ENCODE measurements around the gene HASPIN.

Gene HASPIN

DNA sequence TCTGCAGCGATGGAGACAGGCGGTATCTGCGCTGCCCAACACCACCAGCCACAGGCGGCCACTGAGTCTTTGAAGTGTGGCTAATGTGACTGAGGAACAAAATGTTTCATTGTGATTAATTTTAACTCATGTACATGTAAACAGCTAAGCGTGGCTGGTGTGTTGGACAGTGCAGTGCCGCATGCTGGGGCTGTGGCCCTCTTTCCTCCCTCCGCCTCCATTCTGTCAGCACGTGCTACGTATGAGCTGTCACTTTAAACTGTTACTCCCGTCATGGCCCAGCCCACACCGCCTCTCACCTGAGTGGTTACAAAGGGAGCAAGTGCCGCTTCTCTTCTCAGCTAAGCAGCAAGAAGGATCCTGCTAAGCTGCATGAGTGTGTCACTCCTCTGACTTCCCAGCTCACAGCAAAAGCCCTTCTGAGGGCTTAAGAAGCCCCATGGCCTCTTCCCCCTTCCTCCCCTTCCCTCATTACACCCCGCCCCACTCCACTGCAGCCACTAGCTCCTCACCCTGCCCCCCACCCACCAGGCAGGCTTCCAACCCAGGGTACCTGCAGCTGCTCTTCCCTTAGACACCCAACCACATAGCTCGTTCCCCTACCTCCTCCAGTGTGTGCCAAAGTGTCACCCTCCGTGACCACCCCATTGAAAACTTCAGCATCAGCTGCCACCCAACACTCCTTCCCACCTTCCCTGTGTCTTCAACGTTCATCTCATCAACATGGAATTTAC, 15.0 kb downstream of the HASPIN start:
- H3K4me3 ChIP-seq (ENCODE audit: low read depth in 1 of 2, low read length in 2 of 2): peak overlapping the region in 1 of 2 experiments; percentile 39; a peak in 2 of 4 replicates
- H3K4me2 ChIP-seq (ENCODE audit: insufficient read depth, low read length): peak overlapping the region; percentile 55
- H3K9me3 ChIP-seq (ENCODE audit: insufficient read depth, low read length, severe bottlenecking): no peaks in the 10 kb centered on the region
- H3K27ac ChIP-seq (ENCODE audit: low read length): peak overlapping the region; percentile 83
- H3K79me2 ChIP-seq (ENCODE audit: insufficient read depth, low read length): no peaks in the 10 kb centered on the region
- H4K20me1 ChIP-seq (ENCODE audit: insufficient read depth, low read length): no peaks in the 10 kb centered on the region
- peak; percentile 66 for ATAC-seq (ENCODE audit: insufficient read depth, low read depth)
- peaks cover 46% of the 10 kb centered on the region for H3K4me1 ChIP-seq (ENCODE audit: insufficient read depth, low read length)
- H3K27me3 ChIP-seq (ENCODE audit: insufficient read depth, low read length, poor library complexity): no peaks in the 10 kb centered on the region
- TF ChIP-seq EZH2 (IDR thresholded peaks at IDR 0.05; ENCODE audit: borderline replicate concordance, low read depth, low read length, severe bottlenecking): no peak
- no peak for TF ChIP-seq CTCF (IDR thresholded peaks at IDR 0.05; ENCODE audit: borderline replicate concordance, extremely low read depth, low read length, poor library complexity, severe bottlenecking)
- peak overlapping the region; percentile 27; the same call in 1 of the 2 replicates for H2AFZ ChIP-seq (ENCODE audit: low read depth, low read length)
- DNase-seq: peak; percentile 83
- peak overlapping the region; percentile 48 for H3K9ac ChIP-seq (ENCODE audit: low read depth, low read length)
- no peaks in the 10 kb centered on the region for H3K36me3 ChIP-seq (ENCODE audit: insufficient read depth, low read length)

GRCh38 chr17:3739422-3740124, 15.9 kb downstream of the HASPIN start:
- ATAC-seq (ENCODE audit: insufficient read depth, low read depth) (no peak), DNase-seq (no peak)
- Histone ChIP-seq H4K20me1 (ENCODE audit: insufficient read depth, low read length) (no peaks in the 10 kb centered on the region), H3K9me3 (ENCODE audit: insufficient read depth, low read length, severe bottlenecking) (no peaks in the 10 kb centered on the region), H3K79me2 (ENCODE audit: insufficient read depth, low read length) (no peaks in the 10 kb centered on the region), H3K4me3 (ENCODE audit: low read depth in 1 of 2, low read length in 2 of 2) (peak overlapping the region in 1 of 2 experiments; percentile 39; a peak in 1 of 4 replicates), H2AFZ (ENCODE audit: low read depth, low read length) (no peak overlapping the region), H3K27ac (ENCODE audit: low read length) (peak overlapping the region; percentile 83), H3K27me3 (ENCODE audit: insufficient read depth, low read length, poor library complexity) (no peaks in the 10 kb centered on the region), H3K4me2 (ENCODE audit: insufficient read depth, low read length) (peak overlapping the region; percentile 55), H3K36me3 (ENCODE audit: insufficient read depth, low read length) (no peaks in the 10 kb centered on the region), H3K9ac (ENCODE audit: low read depth, low read length) (peak overlapping the region; percentile 48), H3K4me1 (ENCODE audit: insufficient read depth, low read length) (peaks cover 46% of the 10 kb centered on the region)
- TF ChIP-seq CTCF (IDR thresholded peaks at IDR 0.05; ENCODE audit: borderline replicate concordance, extremely low read depth, low read length, poor library complexity, severe bottlenecking) (no peak), EZH2 (IDR thresholded peaks at IDR 0.05; ENCODE audit: borderline replicate concordance, low read depth, low read length, severe bottlenecking) (no peak)

- ATAC-seq (ENCODE audit: insufficient read depth, low read depth): peak; percentile 81
- Histone ChIP-seq H4K20me1 (ENCODE audit: insufficient read depth, low read length) (no peaks in the 10 kb centered on the region), H3K9me3 (ENCODE audit: insufficient read depth, low read length, severe bottlenecking) (no peaks in the 10 kb centered on the region), H3K4me1 (ENCODE audit: insufficient read depth, low read length) (peaks cover 46% of the 10 kb centered on the region), H3K36me3 (ENCODE audit: insufficient read depth, low read length) (no peaks in the 10 kb centered on the region), H3K27ac (ENCODE audit: low read length) (peak overlapping the region; percentile 83), H3K4me3 (ENCODE audit: low read depth in 1 of 2, low read length in 2 of 2) (no peak overlapping the region), H3K27me3 (ENCODE audit: insufficient read depth, low read length, poor library complexity) (no peaks in the 10 kb centered on the region), H3K4me2 (ENCODE audit: insufficient read depth, low read length) (peak overlapping the region; percentile 24; the same call in 1 of the 2 replicates), H3K79me2 (ENCODE audit: insufficient read depth, low read length) (no peaks in the 10 kb centered on the region), H2AFZ (ENCODE audit: low read depth, low read length) (peak overlapping the region; percentile 50), H3K9ac (ENCODE audit: low read depth, low read length) (peak overlapping the region; percentile 48)
- TF ChIP-seq EZH2 (IDR thresholded peaks at IDR 0.05; ENCODE audit: borderline replicate concordance, low read depth, low read length, severe bottlenecking) (no peak), CTCF (IDR thresholded peaks at IDR 0.05; ENCODE audit: borderline replicate concordance, extremely low read depth, low read length, poor library complexity, severe bottlenecking) (peak; percentile 18)
- peak; percentile 94 for DNase-seq
Observed at GRCh38 chr17:3740611-3741073, 16.9 kb downstream of the HASPIN start.
